Melanocyte of skin (primary cell): ENCODE results near the gene SPIRE2. TPM values are rescaled to one million over a fixed set of nuclear protein-coding genes. Genes with fewer than 3 reads are reported as not detected.

ENCODE experiments used
- total RNA-seq, 2 donors: library from RNA; depleted of rRNA; stranded (reverse); fragments of >200 nt; gene quantifications; 2 replicates each; pipeline ENCODE4 v1.2.3, GENCODE V29; 2012

Gene SPIRE2
- 10 to 100 TPM in 1 of 2 donors, 1 to 10 TPM in 1; 5.9 to 10.3 TPM for total RNA-seq

GRCh38 chr16:89828199-89828869 lies at the start of gene SPIRE2:
TSS of gene SPIRE2 (plus strand) at chr16:89828475. CDS start at chr16:89828551, 76 bp downstream.

GRCh38 chr16:89873109-89873971 lies 45.1 kb downstream of the SPIRE2 start, which contains the start of gene TCF25:
TSS of gene TCF25 (plus strand) at chr16:89873592. CDS start at chr16:89873668, 76 bp downstream.

GRCh38 chr16:89918453-89919347 lies 90.4 kb downstream of the SPIRE2 start, which contains the start of gene MC1R:
TSS of gene MC1R (plus strand) at chr16:89918862. CDS start at chr16:89919259, 397 bp downstream.

Other genes with a start within 250 kb of the SPIRE2 start
- not detected for gene DPEP1, start 214.8 kb upstream of the SPIRE2 start, total RNA-seq
- gene CHMP1A, start 170.8 kb upstream of the SPIRE2 start, total RNA-seq = 100 to 1,000 TPM; 107 to 146 TPM
- 1 to 10 TPM; 1.7 to 4.0 TPM for gene SPATA33, start 170.6 kb upstream of the SPIRE2 start, total RNA-seq
- 10 to 100 TPM; 24.8 to 27.6 TPM for gene CDK10, start 141.8 kb upstream of the SPIRE2 start, total RNA-seq
- gene SPATA2L, start 126.8 kb upstream of the SPIRE2 start, total RNA-seq = 10 to 100 TPM; 17.2 to 18.0 TPM
- 1 to 10 TPM; 3.7 to 6.5 TPM for gene VPS9D1, start 107.6 kb upstream of the SPIRE2 start, total RNA-seq
- gene ZNF276, start 106.9 kb upstream of the SPIRE2 start, total RNA-seq = 10 to 100 TPM; 12.7 to 23.6 TPM
- gene FANCA, start 11.8 kb upstream of the SPIRE2 start, total RNA-seq = 10 to 100 TPM; 12.4 to 39.6 TPM
- 100 to 1,000 TPM; 164 to 166 TPM for gene TCF25, start 45.1 kb downstream of the SPIRE2 start, total RNA-seq
- 10 to 100 TPM in 1 of 2 donors, 1 to 10 TPM in 1; 8.3 to 73.9 TPM for gene MC1R, start 90.4 kb downstream of the SPIRE2 start, total RNA-seq
- 100 to 1,000 TPM; 126 to 473 TPM for gene TUBB3, start 94.9 kb downstream of the SPIRE2 start, total RNA-seq
- 10 to 100 TPM; 58.9 to 71.6 TPM for gene DEF8, start 120.3 kb downstream of the SPIRE2 start, total RNA-seq
- 10 to 100 TPM; 12.0 to 12.7 TPM for gene DBNDD1, start 191.0 kb downstream of the SPIRE2 start, total RNA-seq
- 10 to 100 TPM; 18.6 to 30.6 TPM for gene PRDM7, start 248.9 kb downstream of the SPIRE2 start, total RNA-seq